Measurements from ENCODE around the gene PARP6.
A peak's percentile ranks its signal among the peaks of the same experiment; 100 is the strongest.

PARP6 gene

GRCh38 chr15:72236381-72237003 is 35.9 kb downstream of the PARP6 start:
- H3K27ac ChIP-seq, result no peak overlapping the region
- TF ChIP-seq CTCF (conservative IDR thresholded peaks at IDR 0.05) (no peak), ZFX (IDR thresholded peaks at IDR 0.05) (no peak)

GRCh38 chr15:72235298-72235697 is 37.1 kb downstream of the PARP6 start:
- TF ChIP-seq CTCF (conservative IDR thresholded peaks at IDR 0.05), result no peak
- TF ChIP-seq ZFX (IDR thresholded peaks at IDR 0.05), result no peak
- H3K27ac ChIP-seq, result no peak overlapping the region

GRCh38 chr15:72233769-72234168 is 38.6 kb downstream of the PARP6 start:
- no peak overlapping the region for H3K27ac ChIP-seq
- TF ChIP-seq ZFX (IDR thresholded peaks at IDR 0.05) (no peak), CTCF (conservative IDR thresholded peaks at IDR 0.05) (no peak)

GRCh38 chr15:72231833-72232478 is 40.4 kb downstream of the PARP6 start:
- H3K27ac ChIP-seq, result peak overlapping the region; percentile 95
- no peak for TF ChIP-seq ZFX (IDR thresholded peaks at IDR 0.05)
- no peak for TF ChIP-seq CTCF (conservative IDR thresholded peaks at IDR 0.05)

- peak within 1 kb of the TSS; percentile 95 for H3K27ac ChIP-seq
- TF ChIP-seq ZFX (IDR thresholded peaks at IDR 0.05), result 0 out of 2 replicates have a peak, but pooled peaks have one; percentile 21
- TF ChIP-seq CTCF (conservative IDR thresholded peaks at IDR 0.05), result no peak
Observed at GRCh38 chr15:72231066-72231832, 41.1 kb downstream of the PARP6 start, which contains the start of gene PKM. Gene PKM (minus strand): TSS chr15:72231190. CDS start chr15:72219097, 12,093 bp downstream.

- TF ChIP-seq ZFX (IDR thresholded peaks at IDR 0.05), result no peak; the same call in none of the 2 replicates
- no peak for TF ChIP-seq CTCF (conservative IDR thresholded peaks at IDR 0.05)
- peak overlapping the region; percentile 95 for H3K27ac ChIP-seq
Observed at GRCh38 chr15:72230197-72231065, 41.9 kb downstream of the PARP6 start.

Data from C4-2B (cell line).